Ovary (tissue), 3 donors: ENCODE measurements around the gene BAHCC1.

Experiments used
- EP300 ChIP-seq: sonication (generic); formaldehyde crosslinking; IDR thresholded peaks from one replicate; pipeline ENCODE4 v1.6.1; 2017; ENCODE audit warnings: antibody characterized with exemption
- POLR2A ChIP-seq: fragments of 450-650 bp; IDR thresholded peaks from one replicate; pipeline ENCODE4 v1.6.1; 2017; ENCODE audit warnings: antibody characterized with exemption, mild to moderate bottlenecking, moderate library complexity
- TF ChIP-seq, protein P1 (sequence below), 3 donors: fragments of 450-650 bp in 2 of 3; fragments of 200-600 bp in 1 of 3; IDR thresholded peaks; one replicate each; pipeline versions ENCODE4 v1.5.1 to v1.8.0; 2016 to 2022; ENCODE audit warnings: antibody characterized with exemption in 3 of 3, mild to moderate bottlenecking in 1 of 3
- donor health status: DM: no; HTN: no; CAD: no.

DNA sequence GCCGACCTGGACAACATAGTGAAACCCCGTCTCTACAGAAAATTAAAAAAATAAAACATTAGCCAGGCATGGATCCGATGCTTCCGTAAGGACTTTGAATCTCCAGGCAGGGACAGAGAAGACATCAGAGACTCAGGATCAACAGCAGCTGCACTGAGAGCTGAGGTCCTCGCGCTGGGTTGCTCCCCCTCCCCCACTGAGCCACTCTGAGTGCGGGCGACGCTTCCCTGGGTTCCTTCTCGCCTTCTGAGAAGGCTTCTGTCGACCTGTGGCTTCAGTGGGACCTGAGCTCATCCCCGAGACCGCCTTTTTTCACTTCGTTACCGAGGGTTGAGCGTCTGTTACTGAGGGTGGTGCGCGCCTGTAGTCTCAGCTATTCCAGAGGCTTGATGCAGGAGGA is 96.9 kb downstream of the BAHCC1 start:
- no peak for TF ChIP-seq POLR2A
- TF ChIP-seq, protein P1, sequence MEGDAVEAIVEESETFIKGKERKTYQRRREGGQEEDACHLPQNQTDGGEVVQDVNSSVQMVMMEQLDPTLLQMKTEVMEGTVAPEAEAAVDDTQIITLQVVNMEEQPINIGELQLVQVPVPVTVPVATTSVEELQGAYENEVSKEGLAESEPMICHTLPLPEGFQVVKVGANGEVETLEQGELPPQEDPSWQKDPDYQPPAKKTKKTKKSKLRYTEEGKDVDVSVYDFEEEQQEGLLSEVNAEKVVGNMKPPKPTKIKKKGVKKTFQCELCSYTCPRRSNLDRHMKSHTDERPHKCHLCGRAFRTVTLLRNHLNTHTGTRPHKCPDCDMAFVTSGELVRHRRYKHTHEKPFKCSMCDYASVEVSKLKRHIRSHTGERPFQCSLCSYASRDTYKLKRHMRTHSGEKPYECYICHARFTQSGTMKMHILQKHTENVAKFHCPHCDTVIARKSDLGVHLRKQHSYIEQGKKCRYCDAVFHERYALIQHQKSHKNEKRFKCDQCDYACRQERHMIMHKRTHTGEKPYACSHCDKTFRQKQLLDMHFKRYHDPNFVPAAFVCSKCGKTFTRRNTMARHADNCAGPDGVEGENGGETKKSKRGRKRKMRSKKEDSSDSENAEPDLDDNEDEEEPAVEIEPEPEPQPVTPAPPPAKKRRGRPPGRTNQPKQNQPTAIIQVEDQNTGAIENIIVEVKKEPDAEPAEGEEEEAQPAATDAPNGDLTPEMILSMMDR (IDR thresholded peaks at IDR 0.05), result no peak
- TF ChIP-seq EP300, result no peak
